GM19372 (cell line): ENCODE data around the gene EPN1.

Experiments used
- ATAC-seq: cut with Tn5 transposase; IDR thresholded peaks from one replicate; pipeline ENCODE4 v1.9.1; 2021; ENCODE audit warnings: mild to moderate bottlenecking, low read depth, moderate library complexity; ENCODE audit not compliant: unreplicated experiment

Gene EPN1

GRCh38 chr19:55659822-55660221 is 15.2 kb upstream of the EPN1 start:
- no peak for ATAC-seq

GRCh38 chr19:55660404-55660803 is 14.6 kb upstream of the EPN1 start:
- no peak for ATAC-seq

- no peak for ATAC-seq
These were observed 14.0 kb upstream of the EPN1 start for GRCh38 chr19:55660991-55661390.

GRCh38 chr19:55661826-55662225 is 13.2 kb upstream of the EPN1 start:
- no peak for ATAC-seq

GRCh38 chr19:55663846-55664536 is 11.0 kb upstream of the EPN1 start:
- no peak for ATAC-seq

GRCh38 chr19:55666343-55667005 is 8.6 kb upstream of the EPN1 start:
- ATAC-seq: no peak

GRCh38 chr19:55667006-55667381 is 8.0 kb upstream of the EPN1 start:
- no peak for ATAC-seq

GRCh38 chr19:55667511-55667910 is 7.5 kb upstream of the EPN1 start:
- ATAC-seq: no peak

GRCh38 chr19:55667958-55668357 is 7.1 kb upstream of the EPN1 start:
- ATAC-seq: no peak

GRCh38 chr19:55668603-55669348 is 6.2 kb upstream of the EPN1 start:
- no peak for ATAC-seq

- no peak for ATAC-seq
These were observed 5.4 kb upstream of the EPN1 start for GRCh38 chr19:55669418-55670279.

- ATAC-seq: no peak
These were observed 4.6 kb upstream of the EPN1 start for GRCh38 chr19:55670280-55671053.

- ATAC-seq: no peak
These were observed 4.0 kb upstream of the EPN1 start for GRCh38 chr19:55671054-55671378.

- ATAC-seq: no peak
These were observed 2.6 kb upstream of the EPN1 start for GRCh38 chr19:55672418-55672817.

GRCh38 chr19:55673465-55673864 is 1.6 kb upstream of the EPN1 start:
- ATAC-seq: no peak

GRCh38 chr19:55673889-55674288 is 1.1 kb upstream of the EPN1 start:
- no peak for ATAC-seq

GRCh38 chr19:55674459-55674840 is 576 bp upstream of the EPN1 start:
- no peak for ATAC-seq

GRCh38 chr19:55675661-55676354 is 782 bp downstream of the EPN1 start:
- no peak for ATAC-seq

- no peak for ATAC-seq
These were observed 1.4 kb downstream of the EPN1 start for GRCh38 chr19:55676383-55676782.
